Activated naive CD4-positive, alpha-beta T cell treated with Interleukin-2 at 50 U/mL for 16 hours (primary cell): Measurements from ENCODE around the gene PKMYT1.

Experiments
- DNase-seq: peaks from one replicate; pipeline ENCODE4 v3.0.0-alpha.2; 2020

Gene PKMYT1

GRCh38 chr16:2980227-2981176, at the start of gene PKMYT1:
PKMYT1 (minus strand) TSS chr16:2980446; CDS start chr16:2979657, 789 bp downstream.
- peak; percentile 96 for DNase-seq

DNA sequence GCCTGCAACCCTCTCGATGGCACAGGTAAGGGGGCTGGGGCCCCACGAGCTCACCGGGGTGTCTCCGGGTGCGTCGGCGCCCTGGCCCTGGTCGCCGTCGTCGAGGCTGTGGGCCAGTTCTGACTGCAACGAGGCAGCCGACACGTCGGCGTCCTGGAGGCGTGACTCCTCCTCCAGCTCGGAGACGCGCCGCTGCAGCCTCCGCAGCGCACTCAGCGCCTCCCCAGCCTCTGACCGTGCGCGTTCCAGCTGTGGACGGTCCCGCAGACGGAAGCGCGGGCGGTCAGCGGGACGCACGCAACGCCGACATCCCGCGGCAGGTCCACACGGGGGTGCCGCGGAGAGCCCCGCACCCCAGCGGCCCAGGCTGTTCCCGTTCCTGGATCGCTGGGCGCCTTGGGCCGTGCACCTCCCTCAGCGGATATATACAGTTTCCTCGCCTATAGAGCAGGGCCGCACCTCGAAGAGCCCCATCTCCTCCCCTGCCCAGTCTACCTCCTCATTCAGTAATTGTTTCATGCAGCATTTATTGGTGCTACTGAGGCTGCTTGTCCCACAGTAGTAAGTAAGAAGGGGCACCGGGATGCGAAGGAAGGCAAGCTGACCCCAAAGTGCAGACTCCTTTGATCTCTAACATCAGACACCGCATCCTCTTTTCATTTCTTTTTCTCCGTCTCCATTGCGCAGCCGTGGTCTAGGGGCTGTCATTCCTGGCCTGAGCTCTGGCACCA, 49.4 kb upstream of the PKMYT1 start:
- DNase-seq: peak; percentile 53

- no peak for DNase-seq
Measured at GRCh38 chr16:3028716-3029319, 48.6 kb upstream of the PKMYT1 start.

GRCh38 chr16:3027983-3028715, 47.9 kb upstream of the PKMYT1 start:
- peak; percentile 84 for DNase-seq

DNA sequence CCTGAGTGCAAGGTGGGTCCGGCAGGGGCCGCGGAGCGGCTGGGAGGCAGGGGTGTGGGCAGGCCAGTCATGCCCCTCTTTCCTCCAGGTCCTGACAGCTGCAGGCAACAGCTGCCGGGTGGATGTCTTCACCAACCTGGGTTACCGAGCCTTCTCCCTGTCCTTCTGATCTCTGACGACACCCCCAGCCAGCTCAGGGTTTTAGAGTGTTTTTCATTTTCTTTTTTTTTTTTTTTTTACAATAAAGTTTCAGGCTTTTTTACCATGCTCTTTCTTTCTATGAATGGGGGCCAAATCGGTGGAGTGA, 47.2 kb upstream of the PKMYT1 start:
- DNase-seq: no peak

- no peak for DNase-seq
Measured at GRCh38 chr16:3026609-3027488, 46.6 kb upstream of the PKMYT1 start.

GRCh38 chr16:3026003-3026378, 45.7 kb upstream of the PKMYT1 start:
- DNase-seq: no peak

DNA sequence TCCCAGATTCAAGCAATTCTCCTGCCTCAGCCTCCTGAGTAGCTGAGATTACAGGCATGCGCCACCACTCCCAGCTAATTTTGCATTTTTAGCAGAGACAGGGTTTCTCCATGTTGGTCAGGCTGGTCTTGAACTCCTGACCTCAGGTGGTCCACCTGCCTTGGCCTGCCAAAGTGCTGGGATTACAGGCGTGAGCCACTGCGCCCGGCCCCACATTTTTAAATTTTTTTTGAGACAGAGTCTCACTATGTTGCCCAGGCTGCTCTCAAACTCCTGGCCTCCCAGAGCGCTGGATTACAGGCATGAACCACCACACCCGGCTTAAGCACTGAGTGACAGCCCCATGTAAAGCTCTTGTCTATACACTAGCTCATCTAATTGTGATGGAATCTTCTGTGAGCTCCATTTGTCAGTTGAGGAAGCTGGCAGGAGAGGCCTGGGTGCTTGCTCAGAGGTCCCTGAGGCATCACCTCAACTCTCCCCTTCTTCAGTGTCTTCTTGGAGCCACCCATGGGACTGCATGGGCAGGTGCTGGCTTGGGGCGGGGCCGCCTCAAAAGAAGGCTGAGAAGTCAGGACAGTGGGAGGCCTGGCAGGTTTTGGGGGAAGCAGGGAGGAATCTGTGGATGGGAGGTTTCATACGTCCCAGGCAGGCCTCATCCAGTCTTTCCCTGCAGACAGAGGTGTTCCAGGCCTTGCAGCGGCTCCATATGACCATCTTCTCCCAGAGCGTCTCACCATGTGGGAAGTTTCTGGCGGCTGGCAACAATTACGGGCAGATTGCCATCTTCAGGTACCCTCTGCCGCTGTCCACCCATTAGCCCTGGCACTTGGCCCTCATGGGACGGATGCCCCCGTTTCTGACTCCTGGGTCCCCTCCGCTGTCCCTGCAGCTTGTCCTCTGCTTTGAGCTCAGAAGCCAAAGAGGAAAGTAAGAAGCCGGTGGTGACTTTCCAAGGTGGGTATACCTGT, 45.1 kb upstream of the PKMYT1 start:
- no peak for DNase-seq

GRCh38 chr16:3023669-3024478, 43.6 kb upstream of the PKMYT1 start, which contains the start of the genes HCFC1R1 and THOC6:
HCFC1R1 (minus strand) TSS chr16:3023942; CDS start chr16:3023941, 1 bp downstream.
THOC6 (plus strand) TSS chr16:3024035; CDS start chr16:3024327, 292 bp downstream.
- peak; percentile 96 for DNase-seq

DNA sequence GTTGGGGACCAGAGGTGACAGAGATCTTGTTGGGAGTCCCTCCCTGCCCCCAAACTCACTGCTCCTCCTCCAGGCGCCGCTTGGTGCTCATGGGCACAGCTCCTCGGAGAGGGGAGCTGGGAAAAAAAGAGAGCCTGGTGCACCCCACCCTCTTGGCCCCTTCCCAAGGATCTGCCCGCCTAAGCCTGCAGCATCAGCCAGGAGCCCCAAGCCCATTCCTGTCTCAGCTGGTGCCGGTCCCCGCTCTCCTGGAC, 43.1 kb upstream of the PKMYT1 start:
- DNase-seq: peak; percentile 29

DNA sequence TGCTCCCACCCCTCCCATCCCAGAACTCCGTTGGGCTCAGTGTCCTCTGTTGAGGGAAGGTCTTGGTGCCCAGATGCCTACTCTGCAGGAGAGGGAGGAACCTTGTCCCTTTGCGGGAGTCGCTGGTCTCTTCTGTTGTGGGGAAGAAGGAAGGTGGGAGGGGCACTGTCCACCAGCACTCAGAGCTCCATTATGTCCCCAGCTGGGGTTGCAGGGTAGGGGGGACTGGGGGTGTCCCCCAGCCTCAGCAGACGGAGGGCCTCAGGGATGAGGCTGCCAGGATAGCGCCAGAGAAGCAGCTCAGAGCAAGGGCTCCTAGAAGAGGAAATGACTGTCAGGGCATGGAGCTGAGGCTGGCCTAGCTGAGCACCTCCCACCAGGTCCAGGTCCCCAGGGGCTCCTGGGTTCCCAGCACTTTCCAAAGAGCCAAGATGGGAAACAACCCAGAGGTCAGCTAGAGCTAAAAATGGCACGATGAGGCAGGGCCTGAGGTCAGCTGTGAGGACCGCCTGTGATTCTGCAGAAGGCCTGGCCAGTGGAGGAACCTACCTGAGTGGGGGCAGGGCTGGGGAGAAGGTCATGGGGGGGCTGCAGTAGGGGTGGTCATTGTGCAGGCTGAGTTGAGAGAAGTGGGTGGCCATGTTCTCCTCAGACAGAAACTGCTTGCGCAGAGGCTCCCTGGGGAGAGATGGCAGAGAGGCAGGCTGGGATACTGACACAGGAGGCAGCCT, 42.6 kb upstream of the PKMYT1 start:
- peak; percentile 7 for DNase-seq

DNA sequence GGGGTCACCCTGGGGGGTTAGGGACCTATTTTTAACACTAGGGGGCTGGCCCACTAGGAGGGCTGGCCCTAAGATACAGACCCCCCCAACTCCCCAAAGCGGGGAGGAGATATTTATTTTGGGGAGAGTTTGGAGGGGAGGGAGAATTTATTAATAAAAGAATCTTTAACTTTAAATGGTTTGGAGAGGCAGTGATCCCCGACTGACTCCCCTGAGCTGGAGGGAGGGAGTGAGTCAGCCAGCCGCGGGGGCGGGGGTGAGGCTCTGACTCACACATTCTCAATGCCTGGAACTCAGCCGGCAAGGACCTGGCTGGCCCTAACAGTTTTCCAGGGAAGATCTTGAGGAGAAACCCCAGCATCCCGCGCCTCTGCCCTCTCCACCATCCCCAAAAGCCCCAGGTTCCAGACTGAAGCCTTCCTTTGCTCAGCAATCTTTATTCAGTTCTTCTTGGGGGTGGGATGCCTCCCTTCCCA, 42.0 kb upstream of the PKMYT1 start:
- peak; percentile 93 for DNase-seq

DNA sequence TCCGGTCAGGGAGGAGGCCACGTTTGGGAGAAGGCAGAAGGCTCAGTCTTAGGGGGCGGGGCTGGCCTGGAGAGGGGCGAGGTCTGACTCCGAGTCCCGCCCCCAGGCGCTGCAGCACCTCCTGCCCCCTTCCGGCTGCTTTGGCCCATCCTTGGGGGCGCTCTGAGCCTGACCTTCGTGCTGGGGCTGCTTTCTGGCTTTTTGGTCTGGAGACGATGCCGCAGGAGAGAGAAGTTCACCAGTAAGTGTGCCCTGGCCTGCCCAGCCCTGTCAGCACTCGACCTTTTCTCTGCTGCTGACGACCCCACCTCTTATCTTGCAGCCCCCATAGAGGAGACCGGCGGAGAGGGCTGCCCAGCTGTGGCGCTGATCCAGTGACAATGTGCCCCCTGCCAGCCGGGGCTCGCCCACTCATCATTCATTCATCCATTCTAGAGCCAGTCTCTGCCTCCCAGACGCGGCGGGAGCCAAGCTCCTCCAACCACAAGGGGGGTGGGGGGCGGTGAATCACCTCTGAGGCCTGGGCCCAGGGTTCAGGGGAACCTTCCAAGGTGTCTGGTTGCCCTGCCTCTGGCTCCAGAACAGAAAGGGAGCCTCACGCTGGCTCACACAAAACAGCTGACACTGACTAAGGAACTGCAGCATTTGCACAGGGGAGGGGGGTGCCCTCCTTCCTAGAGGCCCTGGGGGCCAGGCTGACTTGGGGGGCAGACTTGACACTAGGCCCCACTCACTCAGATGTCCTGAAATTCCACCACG, 41.4 kb upstream of the PKMYT1 start:
- DNase-seq: peak; percentile 81

DNA sequence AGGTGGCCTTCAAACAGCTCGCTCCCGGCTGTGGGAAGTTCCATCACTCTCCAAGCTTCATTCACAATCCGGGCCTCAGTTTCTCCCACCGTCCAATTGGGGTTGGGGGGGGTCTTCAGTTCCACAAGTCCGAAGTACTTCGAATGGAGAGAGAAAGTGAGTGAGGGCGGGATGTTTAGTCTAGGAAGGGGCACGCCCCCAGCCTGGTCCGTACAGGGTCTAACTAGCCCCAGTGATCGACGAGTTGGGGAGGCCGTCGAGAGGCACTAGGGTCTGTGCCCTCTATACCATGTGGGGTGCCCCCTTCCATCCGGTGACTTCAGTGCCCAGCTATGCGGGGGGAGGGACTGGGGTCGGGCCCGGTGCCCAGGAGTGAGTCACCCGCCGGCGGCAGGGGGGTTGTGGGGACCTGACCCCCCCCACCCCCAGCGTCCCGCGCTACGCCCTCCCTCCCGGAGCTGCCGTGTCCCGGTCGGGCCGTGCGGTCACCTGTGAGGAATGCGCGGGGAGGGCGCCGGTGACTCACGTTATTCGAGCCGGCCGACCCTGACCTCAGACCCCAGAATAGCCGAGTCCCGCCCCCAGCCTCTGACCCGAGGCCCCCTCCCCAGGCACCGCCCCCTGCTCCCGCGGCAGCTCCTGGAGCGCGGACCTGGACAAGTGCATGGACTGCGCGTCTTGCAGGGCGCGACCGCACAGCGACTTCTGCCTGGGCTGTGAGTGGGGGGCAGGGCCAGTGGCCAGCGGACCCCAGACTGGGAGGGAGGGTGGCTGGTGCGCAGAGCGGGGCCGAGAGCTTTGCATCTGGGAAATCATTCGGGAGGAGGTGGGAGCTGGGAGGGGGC, 40.6 kb upstream of the PKMYT1 start:
- peak; percentile 65 for DNase-seq

GRCh38 chr16:3020247-3020603, 40.0 kb upstream of the PKMYT1 start, which contains the start of gene TNFRSF12A:
TNFRSF12A (plus strand) TSS chr16:3020368; CDS start chr16:3020398, 30 bp downstream.
- peak; percentile 69 for DNase-seq

- DNase-seq: no peak
Measured at GRCh38 chr16:3019594-3020246, 39.5 kb upstream of the PKMYT1 start.
